SK-N-MC (cell line): Measurements from ENCODE around the gene ABLIM3.

ENCODE experiments used
- EZH2 ChIP-seq: fragments of 200-600 bp; sonication (generic); IDR thresholded peaks from one replicate; pipeline ENCODE4 v1.6.1; 2017; ENCODE audit warnings: antibody characterized with exemption
- POLR2AphosphoS5 ChIP-seq: IDR thresholded peaks from 2 replicates; pipeline ENCODE4 v1.6.1; 2012; ENCODE audit warnings: mild to moderate bottlenecking, low read depth, low read length, borderline replicate concordance

DNA sequence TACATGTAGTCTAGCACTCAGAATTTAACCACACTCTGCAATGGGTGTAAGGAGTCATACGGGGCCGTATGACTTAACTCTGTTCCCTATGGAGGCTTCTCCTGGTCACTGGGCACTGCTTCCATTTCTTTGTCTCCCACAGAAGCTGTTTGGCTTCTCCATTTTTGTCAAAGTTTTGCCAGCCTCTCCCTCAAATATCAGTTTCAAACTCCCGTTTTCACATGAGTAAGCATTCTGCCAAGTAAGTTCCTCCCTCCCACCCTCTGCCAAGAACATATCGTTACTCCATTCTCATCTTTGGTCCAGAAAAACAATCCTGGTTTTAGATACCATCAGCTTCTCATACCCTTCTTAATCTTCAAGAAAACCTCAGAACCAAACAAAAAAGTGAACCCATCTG is 136.5 kb downstream of the ABLIM3 start:
- no peak for TF ChIP-seq POLR2AphosphoS5
- no peak for TF ChIP-seq EZH2
